Thoracic aorta (tissue), 2 donors: Measurements from ENCODE around the gene WHRN. TPM values are rescaled to one million over a fixed set of nuclear protein-coding genes. Genes with fewer than 3 reads are reported as not detected.

Experiments used
- ATAC-seq: fragments of 150-250 bp; one replicate; pipeline ENCODE4 v1.8.0; 2017; ENCODE audit warnings: low read depth; ENCODE audit not compliant: insufficient number of reproducible peaks, low FRiP score
- DNase-seq: peaks from one replicate; pipeline ENCODE4 v3.0.0-alpha.2; 2020; ENCODE audit warnings: low spot score
- H3K27ac ChIP-seq, 2 donors: fragments of 200-600 bp; sonication (generic); 1 replicate in 1 of 2; 2 replicates in 1 of 2; pipeline ENCODE4 v1.5.1; 2016; ENCODE audit warnings: mild to moderate bottlenecking in 2 of 2, moderate library complexity in 2 of 2
- H3K27me3 ChIP-seq: fragments of 200-600 bp; sonication (generic); replicated peaks from 2 replicates; pipeline ENCODE4 v1.6.0; 2016; ENCODE audit warnings: mild to moderate bottlenecking; ENCODE audit not compliant: insufficient read depth
- H3K36me3 ChIP-seq: fragments of 200-600 bp; sonication (generic); one replicate; pipeline ENCODE4 v1.5.1; 2016
- H3K4me1 ChIP-seq, 2 donors: fragments of 200-600 bp; sonication (generic); 1 replicate in 1 of 2; 2 replicates in 1 of 2; pipeline versions ENCODE4 v1.5.1 to v1.6.0; 2016; ENCODE audit warnings: low read depth in 2 of 2, mild to moderate bottlenecking in 1 of 2; ENCODE audit not compliant: control insufficient read depth in 1 of 2
- H3K4me3 ChIP-seq: fragments of 200-600 bp; sonication (generic); 2 replicates; pipeline ENCODE4 v1.5.1; 2016; ENCODE audit warnings: mild to moderate bottlenecking
- H3K9me3 ChIP-seq: fragments of 200-600 bp; sonication (generic); 2 replicates; pipeline ENCODE4 v1.5.1; 2016
- total RNA-seq, 2 donors: library from RNA; depleted of rRNA; stranded (reverse); fragments of >200 nt; gene quantifications; one replicate each; pipeline versions ENCODE4 v1.1.0 to v1.2.3, GENCODE V29; 2016
- TF ChIP-seq, protein P1 (sequence below): fragments of 200-600 bp; sonication (generic); IDR thresholded peaks from one replicate; pipeline ENCODE4 v1.5.1; 2019; ENCODE audit warnings: antibody characterized with exemption

The WHRN gene
- total RNA-seq, 2 donors from 2014 or later: 4.1 to 5.1 TPM

DNA sequence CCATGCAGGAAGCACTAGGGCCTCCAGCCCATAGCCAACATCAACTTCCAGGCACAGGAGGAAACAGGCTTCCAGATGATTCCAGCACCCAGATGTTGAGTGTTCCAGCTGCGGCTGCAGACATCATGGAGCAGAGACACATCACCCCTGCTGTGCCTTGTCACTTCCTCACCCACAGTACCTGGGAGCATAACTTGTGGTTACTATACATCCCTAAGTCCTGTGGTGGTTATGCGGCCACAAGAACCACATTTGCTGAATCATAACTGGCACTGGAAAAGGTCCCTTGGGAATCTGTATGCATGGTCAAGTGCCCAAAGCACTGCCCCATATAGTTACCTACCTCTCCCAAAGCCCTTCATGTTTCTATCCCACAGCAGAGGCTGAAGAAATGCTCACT lies 56.6 kb downstream of the WHRN start:
- TF ChIP-seq, protein P1, sequence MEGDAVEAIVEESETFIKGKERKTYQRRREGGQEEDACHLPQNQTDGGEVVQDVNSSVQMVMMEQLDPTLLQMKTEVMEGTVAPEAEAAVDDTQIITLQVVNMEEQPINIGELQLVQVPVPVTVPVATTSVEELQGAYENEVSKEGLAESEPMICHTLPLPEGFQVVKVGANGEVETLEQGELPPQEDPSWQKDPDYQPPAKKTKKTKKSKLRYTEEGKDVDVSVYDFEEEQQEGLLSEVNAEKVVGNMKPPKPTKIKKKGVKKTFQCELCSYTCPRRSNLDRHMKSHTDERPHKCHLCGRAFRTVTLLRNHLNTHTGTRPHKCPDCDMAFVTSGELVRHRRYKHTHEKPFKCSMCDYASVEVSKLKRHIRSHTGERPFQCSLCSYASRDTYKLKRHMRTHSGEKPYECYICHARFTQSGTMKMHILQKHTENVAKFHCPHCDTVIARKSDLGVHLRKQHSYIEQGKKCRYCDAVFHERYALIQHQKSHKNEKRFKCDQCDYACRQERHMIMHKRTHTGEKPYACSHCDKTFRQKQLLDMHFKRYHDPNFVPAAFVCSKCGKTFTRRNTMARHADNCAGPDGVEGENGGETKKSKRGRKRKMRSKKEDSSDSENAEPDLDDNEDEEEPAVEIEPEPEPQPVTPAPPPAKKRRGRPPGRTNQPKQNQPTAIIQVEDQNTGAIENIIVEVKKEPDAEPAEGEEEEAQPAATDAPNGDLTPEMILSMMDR: no peak
- Histone ChIP-seq H3K27ac (no peak overlapping the region), H3K27me3 (no peaks in the 10 kb centered on the region), H3K4me1 (no peaks in the 10 kb centered on the region), H3K36me3 (no peaks in the 10 kb centered on the region), H3K9me3 (no peaks in the 10 kb centered on the region), H3K4me3 (no peak overlapping the region)
- no peak for ATAC-seq
- DNase-seq: no peak

DNA sequence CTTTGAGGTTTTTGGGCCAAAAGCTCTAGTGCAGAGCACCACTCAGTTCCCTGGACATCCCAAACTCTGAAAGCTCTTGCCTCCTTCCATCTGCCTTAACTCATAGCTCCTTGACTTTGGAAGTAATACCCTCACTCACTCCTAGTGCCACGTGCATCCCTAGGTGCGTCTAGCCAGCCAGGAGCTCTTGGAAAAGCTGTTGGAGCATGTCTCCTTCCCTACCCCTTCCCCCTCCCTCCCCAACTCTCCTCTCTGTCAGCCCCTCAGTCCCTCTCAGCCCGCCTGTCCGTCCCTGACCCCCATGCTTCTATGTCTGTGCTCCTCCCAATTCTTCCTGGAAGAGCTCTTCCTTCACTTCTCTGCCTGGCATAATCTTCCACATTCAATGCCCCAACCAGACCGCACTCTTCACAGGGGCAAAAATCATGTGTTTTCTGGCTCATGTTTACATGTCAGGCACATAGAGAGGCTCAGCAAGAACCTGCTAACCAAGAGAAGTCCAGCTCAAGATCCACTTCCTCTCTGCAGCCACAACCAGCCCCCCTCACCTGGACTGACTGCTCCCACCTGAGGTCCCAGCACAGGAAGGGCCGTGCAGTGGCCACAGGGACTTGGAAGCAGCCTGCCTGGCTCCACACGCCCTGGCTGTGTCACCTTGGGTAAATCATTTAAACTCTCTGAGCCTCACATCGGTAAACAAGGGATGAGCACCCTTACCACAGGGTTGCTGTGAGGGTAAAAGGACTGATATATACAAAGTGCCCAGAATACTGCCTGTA lies 58.4 kb downstream of the WHRN start:
- Histone ChIP-seq H3K9me3 (no peaks in the 10 kb centered on the region), H3K27me3 (no peaks in the 10 kb centered on the region), H3K36me3 (no peaks in the 10 kb centered on the region), H3K4me1 (no peaks in the 10 kb centered on the region), H3K27ac (no peak overlapping the region), H3K4me3 (no peak overlapping the region)
- TF ChIP-seq, protein P1: no peak
- DNase-seq: no peak
- no peak for ATAC-seq

DNA sequence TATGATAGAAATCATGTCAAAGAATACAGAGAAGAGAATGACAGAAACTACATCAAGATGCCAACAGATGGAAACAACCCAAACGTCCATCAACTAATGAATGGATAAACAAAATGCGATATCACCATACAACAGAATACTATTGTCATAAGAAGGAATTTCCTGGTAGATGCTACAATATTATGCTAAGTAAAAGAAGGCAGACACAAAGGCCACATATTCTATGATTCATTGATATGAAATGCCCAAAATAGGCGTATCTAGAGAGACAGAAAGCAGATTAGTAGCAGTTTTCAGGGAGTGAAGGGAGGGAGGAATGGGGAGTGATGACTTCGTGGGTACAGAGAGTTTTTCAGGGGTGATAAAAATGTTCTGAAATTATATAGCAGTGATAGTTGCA lies 59.2 kb downstream of the WHRN start:
- TF ChIP-seq, protein P1: no peak
- Histone ChIP-seq H3K27me3 (no peaks in the 10 kb centered on the region), H3K4me1 (no peaks in the 10 kb centered on the region), H3K36me3 (no peaks in the 10 kb centered on the region), H3K4me3 (no peak overlapping the region), H3K9me3 (no peaks in the 10 kb centered on the region), H3K27ac (no peak overlapping the region)
- DNase-seq (no peak), ATAC-seq (no peak)

DNA sequence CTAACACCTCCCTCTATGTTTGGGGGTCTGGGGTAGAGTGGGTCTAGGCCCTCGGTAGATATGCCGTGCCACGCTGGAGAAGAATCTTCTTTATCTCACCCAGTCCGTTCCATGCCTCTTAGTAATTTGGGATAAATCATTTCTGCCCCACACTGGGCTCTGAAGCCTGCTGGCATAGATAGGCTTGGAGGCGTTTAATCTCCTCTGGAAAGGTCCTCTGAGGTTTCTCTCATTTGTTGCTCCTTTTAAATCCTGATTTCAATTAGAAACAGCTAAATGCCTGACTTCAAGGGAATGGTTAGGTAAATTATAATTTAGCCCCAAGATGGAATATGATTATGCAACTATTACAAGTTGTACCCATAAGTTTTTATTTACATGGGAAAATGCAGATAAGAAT lies 59.7 kb downstream of the WHRN start:
- ATAC-seq (no peak), DNase-seq (no peak)
- Histone ChIP-seq H3K4me1 (no peaks in the 10 kb centered on the region), H3K27me3 (no peaks in the 10 kb centered on the region), H3K36me3 (no peaks in the 10 kb centered on the region), H3K27ac (no peak overlapping the region), H3K4me3 (no peak overlapping the region), H3K9me3 (no peaks in the 10 kb centered on the region)
- TF ChIP-seq, protein P1: no peak

- TF ChIP-seq, protein P1: no peak
- DNase-seq: no peak
- Histone ChIP-seq H3K4me3 (no peak overlapping the region), H3K9me3 (no peaks in the 10 kb centered on the region), H3K36me3 (no peaks in the 10 kb centered on the region), H3K27ac (no peak overlapping the region), H3K27me3 (no peaks in the 10 kb centered on the region), H3K4me1 (no peaks in the 10 kb centered on the region)
- no peak for ATAC-seq
Measured at GRCh38 chr9:114442022-114442421, 63.3 kb downstream of the WHRN start.
